Measurements from ENCODE around the gene SMIM12.

SMIM12 gene, protein sequence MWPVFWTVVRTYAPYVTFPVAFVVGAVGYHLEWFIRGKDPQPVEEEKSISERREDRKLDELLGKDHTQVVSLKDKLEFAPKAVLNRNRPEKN

DNA sequence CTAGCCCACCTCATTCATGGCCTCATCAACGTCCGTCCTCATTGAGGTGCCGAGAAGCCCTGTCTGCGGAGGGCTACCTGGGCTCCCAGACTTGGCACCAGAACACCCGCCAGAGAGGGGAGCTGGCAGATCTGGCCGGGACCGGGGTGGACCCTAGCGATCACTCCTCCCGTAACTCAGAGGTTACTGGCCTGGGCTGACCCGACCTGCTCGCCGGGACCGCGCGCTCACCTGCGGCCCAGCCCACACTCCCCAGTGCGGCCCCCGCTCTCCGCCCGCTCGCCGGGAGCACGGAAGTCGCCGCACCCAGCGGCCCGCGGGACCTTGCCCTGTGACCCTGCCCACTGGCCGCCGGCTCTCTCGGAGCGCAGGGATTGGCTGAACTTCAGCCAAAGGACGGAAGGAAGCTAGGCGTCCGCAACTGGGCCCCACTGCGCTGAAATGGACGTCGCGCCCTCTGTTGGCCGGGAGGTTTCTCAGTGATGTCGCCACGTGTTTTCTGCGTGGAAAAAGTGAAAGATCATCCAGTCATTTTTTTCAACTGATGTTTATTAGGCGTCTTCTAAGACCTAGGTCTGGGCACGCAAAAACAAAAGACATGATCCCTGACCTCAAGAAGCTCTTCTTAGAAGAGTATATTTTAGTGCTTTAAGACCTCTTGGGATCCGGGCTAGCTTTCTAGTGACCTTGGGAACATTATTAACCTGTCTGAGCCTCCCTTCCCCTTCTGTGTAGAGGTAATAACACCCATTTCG is at the start of gene SMIM12:
Gene SMIM12 (minus strand): TSS at position 304 of the 755 bp plus-strand sequence. CDS start 3,772 bp downstream, outside the sequence.
- H3K4me3 ChIP-seq (ENCODE audit: low read depth, low read length) = peak within 1 kb of the TSS; percentile 99
- peak; percentile 71 for DNase-seq (ENCODE audit: low read depth)

DNA sequence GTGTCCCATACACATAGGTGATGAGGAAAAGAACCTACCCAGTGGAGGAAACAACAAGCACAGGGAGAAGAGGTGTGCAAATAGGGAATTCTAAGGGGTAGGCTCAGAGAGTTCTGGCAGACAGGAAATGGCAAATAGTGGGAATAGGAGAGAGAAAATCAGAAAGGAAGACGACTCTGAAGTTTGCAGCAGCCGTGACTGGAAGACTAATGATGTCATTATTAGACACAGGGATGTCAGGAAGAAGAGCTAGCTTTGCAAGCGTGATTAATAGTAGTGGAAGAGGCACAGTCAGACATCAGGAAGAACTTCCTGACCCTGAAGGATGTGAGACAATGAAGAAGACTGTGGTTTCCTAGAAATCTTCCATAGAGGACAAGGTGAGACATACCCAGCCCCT is 48.8 kb upstream of the SMIM12 start:
- no peak for DNase-seq (ENCODE audit: low read depth)
- no peak overlapping the region for H3K4me3 ChIP-seq (ENCODE audit: low read depth, low read length)

DNA sequence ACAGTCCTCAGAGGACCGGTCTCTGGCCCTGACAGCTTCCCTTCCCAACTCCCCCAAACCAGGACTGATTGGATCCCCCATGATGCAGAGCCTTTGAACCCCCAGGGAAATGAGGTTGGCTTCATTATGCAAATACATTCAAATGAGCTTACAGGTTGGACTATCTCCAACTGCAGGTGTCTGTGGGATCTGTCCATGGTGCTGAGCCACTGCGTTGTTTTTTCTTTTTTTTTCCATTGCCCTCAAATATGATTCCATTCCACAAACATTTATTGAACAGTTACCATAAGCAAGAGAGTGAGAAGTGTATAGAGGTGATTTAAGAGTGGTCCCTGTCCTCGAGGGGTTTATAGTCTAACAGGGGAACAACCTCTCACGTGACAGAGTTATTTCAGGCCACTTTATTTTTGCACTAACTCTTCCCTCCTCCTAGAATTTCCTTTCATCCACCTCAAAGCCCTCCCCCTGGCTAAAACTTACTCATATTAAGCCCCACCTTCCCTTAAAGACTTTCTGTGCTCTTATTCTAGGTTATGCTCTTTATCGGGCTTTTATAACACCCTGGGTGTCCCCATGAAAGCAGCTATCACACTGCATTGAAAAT is 48.0 kb upstream of the SMIM12 start:
- no peak overlapping the region for H3K4me3 ChIP-seq (ENCODE audit: low read depth, low read length)
- DNase-seq (ENCODE audit: low read depth) = no peak

DNA sequence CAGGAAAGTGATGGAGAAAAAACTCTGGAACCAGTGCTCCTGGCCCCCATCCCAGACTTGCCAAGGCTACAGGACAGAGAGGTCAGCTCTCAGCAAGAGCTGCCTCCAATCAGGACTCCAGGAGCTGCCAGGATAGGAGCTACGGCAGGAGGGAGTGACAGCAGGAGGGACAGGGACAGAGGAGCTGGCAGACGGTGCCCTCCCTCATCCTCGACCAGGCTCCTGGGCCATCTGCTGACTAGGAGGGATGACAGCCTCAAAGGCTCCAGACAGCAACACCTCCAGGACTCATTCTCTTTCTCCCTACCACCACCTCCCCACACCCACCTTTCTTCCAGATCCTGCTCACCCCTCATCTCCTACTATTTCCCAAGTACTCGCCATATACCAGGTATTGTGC is 47.2 kb upstream of the SMIM12 start:
- DNase-seq (ENCODE audit: low read depth) = no peak
- H3K4me3 ChIP-seq (ENCODE audit: low read depth, low read length) = no peak overlapping the region

DNA sequence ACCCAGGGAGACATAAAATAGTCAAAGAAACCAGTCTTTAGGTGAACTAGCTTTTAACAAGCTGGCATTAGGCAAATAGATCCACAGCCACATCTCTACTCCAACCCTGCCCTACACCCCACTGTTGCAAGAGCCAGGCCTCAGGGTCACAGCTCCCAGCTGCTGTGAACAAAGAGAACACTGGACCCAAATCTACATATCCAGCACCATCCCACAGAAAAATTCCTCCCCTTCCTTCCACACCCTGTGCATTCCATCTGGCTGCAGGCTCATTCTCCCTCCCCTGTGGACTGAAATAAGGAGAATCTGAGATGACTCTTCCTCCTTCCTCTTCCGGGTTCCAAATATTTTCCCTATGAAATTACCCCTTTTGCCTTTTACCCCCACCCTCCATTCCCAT is 46.7 kb upstream of the SMIM12 start:
- DNase-seq (ENCODE audit: low read depth) = no peak
- H3K4me3 ChIP-seq (ENCODE audit: low read depth, low read length) = no peak overlapping the region

DNA sequence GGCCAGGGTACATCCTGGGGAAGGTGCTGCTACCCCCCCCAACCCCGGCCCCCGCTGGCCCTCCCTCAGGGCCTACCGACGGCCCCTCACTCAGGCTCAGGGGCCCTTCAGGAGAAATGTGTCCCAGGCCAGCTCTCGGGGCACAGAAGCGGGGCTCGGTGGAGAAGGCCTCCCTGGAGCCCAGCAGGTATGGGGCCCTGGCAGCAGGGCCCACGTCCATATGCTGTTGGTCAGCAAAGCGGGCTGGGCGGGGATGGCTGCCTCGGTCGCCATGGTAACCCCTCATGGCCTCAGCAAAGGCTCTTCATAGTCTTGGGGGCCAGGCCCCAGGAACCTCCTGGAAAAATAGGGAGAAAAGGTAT is 45.5 kb upstream of the SMIM12 start:
- H3K4me3 ChIP-seq (ENCODE audit: low read depth, low read length) = no peak overlapping the region
- DNase-seq (ENCODE audit: low read depth) = no peak

DNA sequence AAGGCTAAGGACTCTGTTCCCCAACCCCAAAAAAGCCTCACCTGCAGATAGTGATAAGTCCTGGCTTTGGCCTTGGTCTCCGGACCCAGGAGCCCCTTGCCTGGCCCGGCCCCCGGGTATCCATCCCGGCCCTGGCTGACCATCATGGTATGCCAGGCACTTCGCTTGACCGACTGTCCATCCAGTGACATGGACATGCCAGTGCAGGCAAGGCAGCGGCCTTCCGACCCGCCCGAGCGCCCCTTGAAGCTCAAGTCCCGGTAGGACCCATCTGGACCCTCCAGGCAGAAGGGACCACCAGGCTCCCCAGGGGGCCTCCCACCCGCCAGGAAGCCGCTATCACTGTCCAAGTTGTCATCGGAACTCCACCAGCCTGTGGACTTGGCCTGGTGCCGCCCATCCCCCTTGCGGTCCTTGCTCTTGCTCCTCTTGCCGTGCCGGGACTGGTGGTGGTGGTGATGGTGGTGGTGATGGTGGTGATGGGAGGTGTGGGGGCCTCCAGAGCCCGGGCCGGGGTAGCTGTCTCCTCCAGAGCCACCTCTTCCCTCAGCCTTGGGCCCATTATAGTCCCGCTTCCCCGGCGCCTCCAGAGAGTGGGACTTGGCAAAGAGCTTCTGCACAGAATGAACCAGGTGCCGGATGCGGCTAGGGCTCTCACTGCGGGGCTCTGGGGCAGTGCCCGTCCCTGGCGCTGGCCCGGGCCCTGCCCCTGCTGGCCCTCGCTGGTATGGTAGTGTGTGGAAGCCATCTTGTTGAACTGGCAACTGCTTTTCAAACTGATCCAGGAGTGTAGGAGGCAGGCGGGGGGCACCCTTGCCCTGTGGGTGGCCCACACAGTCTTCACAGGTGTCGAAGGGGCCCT is 44.9 kb upstream of the SMIM12 start:
- DNase-seq (ENCODE audit: low read depth) = no peak
- H3K4me3 ChIP-seq (ENCODE audit: low read depth, low read length) = no peak overlapping the region

DNA sequence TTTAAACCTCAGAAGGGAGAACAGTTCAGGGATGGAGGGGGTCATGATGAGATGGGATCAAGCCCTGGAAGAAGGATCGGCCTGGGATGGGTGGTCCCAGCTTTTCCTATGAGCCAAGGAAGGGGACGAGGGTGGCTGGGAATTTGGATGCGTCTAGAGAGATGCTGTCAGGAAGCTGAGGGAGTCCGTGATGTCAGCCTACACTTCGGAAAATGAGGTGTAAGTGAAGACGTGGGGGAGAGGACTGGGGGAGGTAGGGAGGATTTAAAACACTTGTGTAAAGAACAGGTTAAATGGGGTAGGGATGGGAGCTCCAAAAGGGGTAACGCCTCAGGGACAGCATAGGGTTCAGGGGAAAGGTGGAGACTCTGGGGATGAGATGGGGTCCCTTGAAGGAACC is 42.4 kb upstream of the SMIM12 start:
- no peak for DNase-seq (ENCODE audit: low read depth)
- H3K4me3 ChIP-seq (ENCODE audit: low read depth, low read length) = no peak overlapping the region

DNA sequence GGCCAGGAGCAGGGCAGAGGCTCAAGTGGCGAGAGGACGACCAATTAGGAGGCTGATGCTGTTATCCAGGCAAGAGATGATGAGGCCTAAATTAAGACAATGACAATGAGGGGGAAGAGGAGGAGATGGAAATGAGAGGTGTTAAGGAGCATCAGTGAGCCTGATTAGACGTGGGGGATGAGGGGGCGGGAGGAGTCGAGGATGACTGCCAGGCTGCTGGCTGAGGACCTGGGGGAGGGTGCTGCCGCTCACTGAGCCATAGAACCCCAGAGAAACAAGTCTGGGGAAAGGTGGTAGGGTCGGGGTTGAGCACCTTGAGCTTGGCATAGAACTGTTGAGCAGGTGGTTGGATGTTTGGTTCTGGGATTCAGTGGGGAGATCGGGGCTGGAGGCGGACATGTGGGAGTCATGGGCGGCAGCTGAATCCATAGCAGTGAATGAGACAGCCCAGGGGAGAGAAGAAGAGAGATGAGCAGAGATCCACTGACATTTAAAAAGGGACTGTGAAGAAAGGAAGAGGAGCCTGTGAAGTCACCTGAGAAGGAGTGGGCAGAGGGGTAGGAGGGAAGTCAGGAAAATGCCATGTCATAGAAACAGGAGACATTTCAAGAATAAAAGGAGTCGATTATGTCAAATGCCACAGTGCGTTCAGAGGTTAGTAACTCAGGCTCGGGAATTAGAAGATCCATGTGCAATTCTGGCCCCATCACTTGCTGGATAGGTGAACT is 41.4 kb upstream of the SMIM12 start:
- H3K4me3 ChIP-seq (ENCODE audit: low read depth, low read length) = no peak overlapping the region
- no peak for DNase-seq (ENCODE audit: low read depth)

DNA sequence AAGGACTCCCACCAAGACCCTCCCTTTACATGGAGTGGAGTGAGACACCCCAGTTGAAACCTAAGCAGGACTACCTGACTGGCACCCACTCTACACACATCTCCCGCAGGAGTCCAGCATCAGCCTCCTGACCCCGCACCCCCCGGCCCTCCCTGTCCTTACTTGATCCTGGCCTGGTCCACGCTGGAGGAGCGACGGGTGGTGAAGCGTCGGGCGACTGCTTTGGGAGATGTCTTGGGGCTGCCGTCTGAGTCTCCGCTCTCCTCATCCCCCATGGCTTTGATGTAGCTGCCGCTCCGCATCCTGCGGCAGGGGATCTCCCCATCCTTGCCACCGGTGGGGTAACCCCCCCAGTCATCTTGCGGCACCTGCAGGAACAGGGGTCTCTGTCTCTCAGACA is 40.4 kb upstream of the SMIM12 start:
- H3K4me3 ChIP-seq (ENCODE audit: low read depth, low read length) = no peak overlapping the region
- DNase-seq (ENCODE audit: low read depth) = no peak

DNA sequence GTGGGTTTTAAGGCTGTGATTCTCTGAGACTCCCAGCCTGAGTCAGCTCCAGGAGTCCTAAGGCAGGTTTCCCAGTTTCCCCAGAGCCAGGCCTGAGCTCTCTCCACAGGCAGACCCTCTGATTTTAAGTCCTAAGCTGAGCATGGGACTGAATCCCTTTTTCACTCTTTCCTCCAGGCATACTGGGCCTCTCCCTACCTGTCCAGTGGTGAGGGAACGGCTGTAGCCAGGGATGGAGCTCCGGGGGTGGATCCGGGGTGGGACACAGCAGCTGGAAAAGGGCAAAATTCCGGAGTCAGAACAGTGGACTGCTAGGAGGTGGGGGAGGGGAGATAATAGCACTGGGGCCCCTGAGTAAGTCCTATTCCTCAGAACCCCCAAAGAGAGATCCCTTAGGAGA is 39.9 kb upstream of the SMIM12 start:
- no peak for DNase-seq (ENCODE audit: low read depth)
- no peak overlapping the region for H3K4me3 ChIP-seq (ENCODE audit: low read depth, low read length)

DNA sequence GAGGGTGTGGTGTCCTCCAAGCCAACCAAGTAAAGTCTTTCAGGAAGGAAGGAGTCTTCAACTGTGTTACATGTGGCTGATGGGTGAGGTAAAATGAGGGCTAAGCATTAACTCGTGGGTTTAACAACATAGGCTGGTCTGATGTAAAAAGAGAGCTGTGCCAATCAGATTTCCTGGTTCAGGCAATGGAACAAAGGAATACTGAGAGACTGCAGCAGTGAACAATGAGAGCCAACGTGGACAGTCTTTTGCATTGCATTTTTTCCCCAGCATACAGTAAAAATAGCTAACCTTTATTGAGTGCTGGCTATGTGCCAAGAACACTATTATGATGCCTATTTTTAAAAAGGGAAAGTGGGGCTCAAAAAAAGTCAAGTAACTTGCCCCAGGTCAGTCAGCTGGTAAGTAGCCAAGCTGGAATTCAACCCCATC is 38.8 kb upstream of the SMIM12 start:
- DNase-seq (ENCODE audit: low read depth) = no peak
- no peak overlapping the region for H3K4me3 ChIP-seq (ENCODE audit: low read depth, low read length)

DNA sequence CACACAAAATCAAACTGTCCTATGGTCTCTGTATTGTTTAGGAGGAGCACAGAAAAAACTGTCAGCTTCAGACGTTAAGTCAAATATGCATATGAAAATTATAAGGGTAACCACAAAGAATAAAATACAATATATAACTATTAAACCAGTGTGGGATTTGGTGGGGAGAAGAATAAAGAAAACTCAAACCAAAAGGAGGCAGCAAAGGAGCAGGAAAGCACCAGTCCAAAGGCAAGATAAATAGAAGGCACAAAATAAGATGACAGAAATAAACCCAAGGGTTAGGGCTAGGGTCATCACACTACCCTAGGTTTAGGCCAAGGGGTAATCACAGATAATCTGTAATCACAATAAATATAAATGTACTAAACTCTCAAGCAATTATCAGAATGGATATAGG is 37.1 kb upstream of the SMIM12 start:
- DNase-seq (ENCODE audit: low read depth) = no peak

DNA sequence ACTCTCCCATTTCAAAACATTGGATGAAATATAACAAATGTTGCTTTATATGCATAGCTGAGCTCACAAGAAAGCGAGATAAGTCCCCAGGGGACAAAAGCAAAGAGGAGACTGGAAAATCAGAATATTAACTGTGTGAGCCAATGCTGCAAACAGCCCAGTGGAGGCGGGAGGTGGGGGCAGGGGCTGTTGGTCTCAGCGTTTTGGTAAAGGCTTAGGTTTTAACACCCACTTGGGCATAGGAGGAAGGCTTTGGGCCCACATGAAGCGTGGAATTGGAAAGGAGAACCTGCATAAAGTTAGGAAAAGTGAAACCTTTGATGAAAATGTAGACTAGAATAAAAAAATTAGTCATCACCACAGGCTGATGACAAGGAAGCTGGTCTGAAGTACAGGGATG is 30.2 kb upstream of the SMIM12 start:
- no peak for DNase-seq (ENCODE audit: low read depth)
- H3K4me3 ChIP-seq (ENCODE audit: low read depth, low read length) = no peak overlapping the region

More for the DNA sequence above, 37.1 kb upstream of the SMIM12 start:
- no peak overlapping the region for H3K4me3 ChIP-seq (ENCODE audit: low read depth, low read length)

DNA sequence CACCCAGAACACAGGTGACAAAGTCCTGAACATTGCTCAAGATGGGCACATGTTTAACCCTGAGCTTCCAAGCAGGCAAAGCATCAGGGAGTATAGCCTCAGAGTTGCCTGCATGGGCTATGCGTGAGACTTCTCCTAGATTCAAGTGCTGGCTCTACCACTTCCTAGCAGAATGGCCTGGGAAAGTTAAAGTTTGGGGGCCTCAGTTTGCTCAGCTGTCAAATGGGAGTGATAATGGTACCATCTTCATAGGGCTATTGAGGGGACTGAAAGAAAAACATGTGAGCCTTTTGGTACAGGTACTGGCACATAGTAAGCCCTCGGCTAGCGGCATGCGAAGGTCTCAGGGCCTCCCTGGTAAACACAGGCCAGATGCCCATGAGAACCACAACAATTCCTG is 28.0 kb upstream of the SMIM12 start:
- DNase-seq (ENCODE audit: low read depth) = no peak
- H3K4me3 ChIP-seq (ENCODE audit: low read depth, low read length) = no peak overlapping the region

DNA sequence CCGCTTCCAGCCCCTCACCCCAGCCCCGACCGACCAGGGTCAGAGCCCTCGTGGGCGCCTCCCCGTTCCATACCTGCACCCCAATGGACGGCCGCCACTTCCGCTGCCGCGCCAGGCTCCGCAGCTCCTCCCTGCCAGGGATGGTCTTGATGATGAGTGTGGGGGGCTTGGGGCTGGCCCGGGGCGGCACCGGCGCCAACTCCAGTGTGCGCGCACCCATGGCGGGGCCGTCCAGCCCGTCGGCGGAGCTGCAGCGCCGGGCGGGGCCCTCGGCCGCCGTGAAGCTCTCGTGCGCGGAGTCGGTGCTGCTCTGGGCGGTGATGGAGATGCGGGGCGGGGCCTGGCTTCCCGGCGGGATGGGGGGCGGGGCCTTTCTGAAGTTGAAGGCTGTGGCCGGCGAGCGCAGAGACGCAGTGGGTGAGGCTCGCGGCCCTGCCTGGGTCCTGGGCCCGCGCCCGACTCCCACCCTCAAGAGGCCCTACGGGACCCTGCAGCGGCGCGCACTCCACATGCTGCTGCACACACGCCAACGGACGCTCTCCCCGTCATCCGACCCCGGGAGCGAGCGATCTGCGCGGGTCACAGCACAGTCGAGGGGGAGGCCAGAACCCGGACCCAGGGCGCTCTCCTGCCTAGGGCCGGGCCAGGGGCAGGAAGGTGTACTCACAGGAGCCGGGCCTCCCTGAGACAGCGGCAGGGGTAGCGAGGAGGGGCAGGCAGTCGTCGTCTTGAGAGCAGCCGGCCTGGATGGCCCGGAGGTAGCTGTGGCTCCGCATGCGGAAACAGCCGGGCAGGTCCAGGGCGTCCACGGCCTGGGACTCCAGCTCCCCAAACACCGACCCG is 26.1 kb upstream of the SMIM12 start:
- peak overlapping the region; percentile 39 for H3K4me3 ChIP-seq (ENCODE audit: low read depth, low read length)
- DNase-seq (ENCODE audit: low read depth) = no peak

DNA sequence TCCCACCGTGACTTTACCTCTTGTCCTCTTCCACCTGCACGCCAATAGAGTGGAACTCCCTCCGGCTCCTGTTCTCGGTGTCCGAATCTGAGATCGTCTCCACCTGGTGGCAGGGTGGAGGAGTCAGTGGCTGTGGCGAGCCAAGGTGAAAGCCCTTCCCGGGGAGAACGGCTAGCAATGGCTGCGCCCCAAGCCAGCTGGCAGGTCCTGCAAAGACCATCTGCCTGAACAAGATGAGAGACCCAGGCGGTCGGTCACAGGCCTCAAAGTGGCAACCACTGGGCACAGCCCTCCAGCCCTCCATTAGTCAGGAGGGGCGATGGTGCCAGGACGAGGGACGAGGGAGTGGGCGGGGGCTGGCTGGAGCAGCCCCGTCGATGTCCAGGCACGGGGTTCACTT is 25.4 kb upstream of the SMIM12 start:
- no peak overlapping the region for H3K4me3 ChIP-seq (ENCODE audit: low read depth, low read length)
- DNase-seq (ENCODE audit: low read depth) = no peak

DNA sequence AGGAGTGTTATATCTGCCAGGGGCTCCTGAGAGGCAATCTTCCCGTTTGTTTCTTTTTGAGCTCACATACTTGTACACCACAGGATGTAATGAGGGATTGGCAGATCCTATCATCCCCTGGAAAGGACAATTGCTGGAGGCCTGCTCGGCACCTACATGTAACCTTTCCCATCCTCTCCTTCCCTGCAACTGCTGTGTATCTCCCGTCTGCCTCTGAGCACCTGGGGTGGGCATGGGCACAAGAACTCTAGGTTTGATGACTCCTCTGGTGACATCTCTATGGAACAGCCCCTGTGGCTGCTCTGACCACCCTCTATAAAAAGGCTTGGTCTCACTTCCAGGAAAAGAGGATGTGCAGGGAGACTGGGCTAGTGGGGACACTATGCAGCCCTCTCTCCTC is 25.0 kb upstream of the SMIM12 start:
- H3K4me3 ChIP-seq (ENCODE audit: low read depth, low read length) = no peak overlapping the region
- no peak for DNase-seq (ENCODE audit: low read depth)

DNA sequence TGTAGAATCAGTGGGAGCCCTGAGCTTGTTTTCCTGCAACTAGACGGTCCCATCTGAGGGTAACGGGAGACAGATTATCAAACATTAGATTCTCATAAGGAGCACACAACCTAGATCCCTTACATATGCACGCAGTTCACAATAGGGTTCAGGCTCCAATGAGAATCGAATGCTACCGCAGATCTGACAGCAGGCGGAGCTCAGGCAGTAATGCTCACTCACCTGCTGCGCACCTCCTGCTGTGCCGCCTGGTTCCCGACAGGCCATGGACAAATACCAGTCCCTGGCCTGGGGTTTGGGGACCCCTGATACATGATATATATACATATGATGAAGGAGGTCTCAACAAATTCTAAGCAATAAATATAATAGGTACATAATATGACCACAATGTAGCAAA is 19.7 kb upstream of the SMIM12 start:
- DNase-seq (ENCODE audit: low read depth) = no peak
- no peak overlapping the region for H3K4me3 ChIP-seq (ENCODE audit: low read depth, low read length)
